Measurements from ENCODE around the gene IQCK.
"Not testable (repeated sequence)": the region's sequence is repeated elsewhere in the genome, so short reads cannot be mapped to it uniquely, and the experiment has no call there.

IQCK gene

GRCh38 chr16:19757762-19758595 lies 39.9 kb downstream of the IQCK start:
- DNase-seq (ENCODE audit: low read depth), result peak; percentile 6

- no peak for DNase-seq (ENCODE audit: low read depth)
These were observed 42.4 kb downstream of the IQCK start for GRCh38 chr16:19760356-19761060.

- DNase-seq (ENCODE audit: low read depth), result no peak
These were observed 47.9 kb downstream of the IQCK start for GRCh38 chr16:19765860-19766553.

- no peak for DNase-seq (ENCODE audit: low read depth)
These were observed 48.4 kb downstream of the IQCK start for GRCh38 chr16:19766554-19766884.

GRCh38 chr16:19766988-19767387 lies 48.9 kb downstream of the IQCK start:
- DNase-seq (ENCODE audit: low read depth), result no peak

- DNase-seq (ENCODE audit: low read depth), result no peak
These were observed 49.4 kb downstream of the IQCK start for GRCh38 chr16:19767497-19767896.

- DNase-seq (ENCODE audit: low read depth), result no peak
These were observed 51.2 kb downstream of the IQCK start for GRCh38 chr16:19769239-19769638.

- DNase-seq (ENCODE audit: low read depth), result no peak
These were observed 53.0 kb downstream of the IQCK start for GRCh38 chr16:19771040-19771439.

- DNase-seq (ENCODE audit: low read depth), result no peak
These were observed 53.7 kb downstream of the IQCK start for GRCh38 chr16:19771796-19772195.

GRCh38 chr16:19774024-19774423 lies 56.0 kb downstream of the IQCK start:
- no peak for DNase-seq (ENCODE audit: low read depth)

- no peak for DNase-seq (ENCODE audit: low read depth)
These were observed 58.1 kb downstream of the IQCK start for GRCh38 chr16:19776147-19776546.

GRCh38 chr16:19776565-19776964 lies 58.5 kb downstream of the IQCK start:
- DNase-seq (ENCODE audit: low read depth), result no peak

GRCh38 chr16:19780321-19780720 lies 62.2 kb downstream of the IQCK start:
- no peak for DNase-seq (ENCODE audit: low read depth)

- DNase-seq (ENCODE audit: low read depth), result peak; percentile 73
These were observed 63.2 kb downstream of the IQCK start for GRCh38 chr16:19781226-19781625.

GRCh38 chr16:19783363-19784182 lies 65.5 kb downstream of the IQCK start:
- DNase-seq (ENCODE audit: low read depth), result no peak

GRCh38 chr16:19784183-19784736 lies 66.2 kb downstream of the IQCK start:
- DNase-seq (ENCODE audit: low read depth), result no peak

- no peak for DNase-seq (ENCODE audit: low read depth)
These were observed 67.0 kb downstream of the IQCK start for GRCh38 chr16:19785081-19785480.

- DNase-seq (ENCODE audit: low read depth), result peak; percentile 50
These were observed 67.5 kb downstream of the IQCK start for GRCh38 chr16:19785512-19786130.

- not testable (repeated sequence) for DNase-seq (ENCODE audit: low read depth)
These were observed 83.3 kb downstream of the IQCK start for GRCh38 chr16:19801369-19801768.

GRCh38 chr16:19801824-19802223 lies 83.8 kb downstream of the IQCK start:
- not testable (repeated sequence) for DNase-seq (ENCODE audit: low read depth)

- DNase-seq (ENCODE audit: low read depth), result no peak
These were observed 84.5 kb downstream of the IQCK start for GRCh38 chr16:19802612-19803011.
